Breast epithelium (tissue), 3 donors: ENCODE measurements around the gene GPR162.

ENCODE experiments used
- POLR2A ChIP-seq: fragments of 450-650 bp; IDR thresholded peaks from one replicate; pipeline ENCODE4 v1.6.1; 2016; ENCODE audit warnings: antibody characterized with exemption, mild to moderate bottlenecking, moderate library complexity
- TF ChIP-seq, protein P1 (sequence below), 3 donors: fragments of 450-650 bp; IDR thresholded peaks; one replicate each; pipeline ENCODE4 v1.5.1; 2016 to 2017; ENCODE audit warnings: antibody characterized with exemption in 3 of 3, mild to moderate bottlenecking in 3 of 3, moderate library complexity in 3 of 3

DNA sequence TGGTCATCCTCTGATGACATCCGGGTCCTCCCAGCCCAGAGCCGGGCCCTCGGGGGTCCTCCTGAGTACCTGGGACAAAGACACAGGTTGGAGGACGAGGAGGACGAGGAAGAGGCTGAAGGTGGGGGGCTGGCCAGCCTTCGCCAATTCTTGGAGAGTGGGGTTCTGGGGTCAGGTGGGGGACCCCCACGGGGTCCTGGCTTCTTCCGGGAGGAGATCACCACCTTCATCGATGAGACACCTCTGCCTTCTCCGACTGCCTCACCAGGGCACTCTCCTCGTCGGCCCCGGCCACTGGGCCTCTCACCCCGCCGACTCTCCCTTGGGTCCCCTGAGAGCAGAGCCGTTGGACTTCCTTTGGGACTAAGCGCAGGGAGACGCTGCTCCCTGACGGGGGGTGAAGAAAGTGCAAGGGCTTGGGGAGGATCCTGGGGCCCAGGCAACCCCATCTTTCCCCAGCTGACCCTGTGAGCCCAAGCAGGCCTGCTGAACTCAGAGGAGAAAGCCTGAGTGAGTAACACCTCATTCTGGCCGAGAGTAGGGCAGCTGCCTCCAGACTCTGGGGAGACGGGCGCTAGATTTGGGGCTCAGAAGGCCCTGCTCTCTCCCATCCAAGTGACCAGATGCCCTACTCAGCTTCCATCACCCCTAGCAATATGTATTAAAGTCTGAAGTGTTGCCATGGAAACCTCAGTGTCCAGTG is 5.3 kb downstream of the GPR162 start:
- no peak for TF ChIP-seq POLR2A
- TF ChIP-seq, protein P1, sequence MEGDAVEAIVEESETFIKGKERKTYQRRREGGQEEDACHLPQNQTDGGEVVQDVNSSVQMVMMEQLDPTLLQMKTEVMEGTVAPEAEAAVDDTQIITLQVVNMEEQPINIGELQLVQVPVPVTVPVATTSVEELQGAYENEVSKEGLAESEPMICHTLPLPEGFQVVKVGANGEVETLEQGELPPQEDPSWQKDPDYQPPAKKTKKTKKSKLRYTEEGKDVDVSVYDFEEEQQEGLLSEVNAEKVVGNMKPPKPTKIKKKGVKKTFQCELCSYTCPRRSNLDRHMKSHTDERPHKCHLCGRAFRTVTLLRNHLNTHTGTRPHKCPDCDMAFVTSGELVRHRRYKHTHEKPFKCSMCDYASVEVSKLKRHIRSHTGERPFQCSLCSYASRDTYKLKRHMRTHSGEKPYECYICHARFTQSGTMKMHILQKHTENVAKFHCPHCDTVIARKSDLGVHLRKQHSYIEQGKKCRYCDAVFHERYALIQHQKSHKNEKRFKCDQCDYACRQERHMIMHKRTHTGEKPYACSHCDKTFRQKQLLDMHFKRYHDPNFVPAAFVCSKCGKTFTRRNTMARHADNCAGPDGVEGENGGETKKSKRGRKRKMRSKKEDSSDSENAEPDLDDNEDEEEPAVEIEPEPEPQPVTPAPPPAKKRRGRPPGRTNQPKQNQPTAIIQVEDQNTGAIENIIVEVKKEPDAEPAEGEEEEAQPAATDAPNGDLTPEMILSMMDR (IDR thresholded peaks at IDR 0.05) = no peak
